ENCODE measurements around the gene IRGQ.

IRGQ gene

GRCh38 chr19:43641333-43641732 lies 45.4 kb upstream of the IRGQ start:
- Histone ChIP-seq H3K9me3 (ENCODE audit: control insufficient read depth, low read length) (no peaks in the 10 kb centered on the region), H2AK5ac (ENCODE audit: low read length, severe bottlenecking) (no peak overlapping the region), H3K4me2 (ENCODE audit: low read length, poor library complexity, severe bottlenecking) (no peak overlapping the region), H2BK15ac (ENCODE audit: low read depth, poor library complexity, severe bottlenecking) (no peak overlapping the region), H2BK12ac (ENCODE audit: low read length in 2 of 2) (no peak overlapping the region), H3K36me3 (ENCODE audit: control insufficient read depth in 1 of 2, insufficient read depth in 2 of 2, low read depth in 1 of 2, low read length in 2 of 2) (peaks cover 4 to 8% of the 10 kb centered on the region in 2 experiments), H3K23ac (ENCODE audit: low read length in 2 of 2) (no peak overlapping the region), H3K4ac (ENCODE audit: low read depth in 1 of 2, low read length in 2 of 2) (no peak overlapping the region), H4K91ac (ENCODE audit: low read length) (no peak overlapping the region), H3K27ac (ENCODE audit: low read length, poor library complexity, severe bottlenecking) (no peak overlapping the region), H3K79me1 (replicated peaks; ENCODE audit: low read length, poor library complexity, severe bottlenecking) (peaks cover 5% of the 10 kb centered on the region), H2BK5ac (ENCODE audit: low read depth, low read length, poor library complexity, severe bottlenecking) (no peak overlapping the region), H2BK120ac (ENCODE audit: low read depth, low read length) (no peak overlapping the region), H2AFZ (ENCODE audit: low read depth, low read length) (no peak overlapping the region), H3K27me3 (ENCODE audit: control insufficient read depth in 1 of 2, insufficient read depth in 1 of 2, low read length in 2 of 2) (peaks cover 0 to 36% of the 10 kb centered on the region in 2 experiments), H4K8ac (ENCODE audit: low read length) (no peak overlapping the region), H3K4me1 (ENCODE audit: control insufficient read depth, insufficient read depth, low read depth, low read length) (peaks cover 16% of the 10 kb centered on the region), H3K4me3 (ENCODE audit: insufficient read depth in 1 of 2, low read depth in 1 of 2, low read length in 2 of 2) (no peak overlapping the region), H3K18ac (ENCODE audit: low read depth in 1 of 2, low read length in 2 of 2) (no peak overlapping the region), H3K14ac (ENCODE audit: low read length in 2 of 2) (no peak overlapping the region), H3K9ac (ENCODE audit: low read length) (no peak overlapping the region)
- WGBS, result 56% methylated on average over 2 of the region's 2 CpGs
- DNase-seq, result no peak

GRCh38 chr19:43640424-43640757 lies 44.5 kb upstream of the IRGQ start:
- no peak overlapping the region for H3K4ac ChIP-seq (ENCODE audit: low read depth in 1 of 2, low read length in 2 of 2)
- no peak overlapping the region for H2AFZ ChIP-seq (ENCODE audit: low read depth, low read length)
- no peak overlapping the region for H3K9ac ChIP-seq (ENCODE audit: low read length)
- H3K9me3 ChIP-seq (ENCODE audit: control insufficient read depth, low read length), result no peaks in the 10 kb centered on the region
- H3K14ac ChIP-seq (ENCODE audit: low read length in 2 of 2), result peak overlapping the region in 1 of 2 experiments; percentile 68
- H3K4me1 ChIP-seq (ENCODE audit: control insufficient read depth, insufficient read depth, low read depth, low read length), result peaks cover 24% of the 10 kb centered on the region
- DNase-seq, result no peak
- peaks cover 10% of the 10 kb centered on the region for H3K79me1 ChIP-seq (replicated peaks; ENCODE audit: low read length, poor library complexity, severe bottlenecking)
- H4K91ac ChIP-seq (ENCODE audit: low read length), result no peak overlapping the region
- no peak overlapping the region for H2BK12ac ChIP-seq (ENCODE audit: low read length in 2 of 2)
- no peak overlapping the region for H3K27ac ChIP-seq (ENCODE audit: low read length, poor library complexity, severe bottlenecking)
- H3K27me3 ChIP-seq (ENCODE audit: control insufficient read depth in 1 of 2, insufficient read depth in 1 of 2, low read length in 2 of 2), result peaks cover 0 to 36% of the 10 kb centered on the region in 2 experiments
- peak overlapping the region; percentile 97 for H3K4me2 ChIP-seq (ENCODE audit: low read length, poor library complexity, severe bottlenecking)
- H3K36me3 ChIP-seq (ENCODE audit: control insufficient read depth in 1 of 2, insufficient read depth in 2 of 2, low read depth in 1 of 2, low read length in 2 of 2), result no peaks in the 10 kb centered on the region
- no peak overlapping the region for H3K18ac ChIP-seq (ENCODE audit: low read depth in 1 of 2, low read length in 2 of 2)
- H3K4me3 ChIP-seq (ENCODE audit: insufficient read depth in 1 of 2, low read depth in 1 of 2, low read length in 2 of 2), result peak overlapping the region; percentile 62 to 81
- no peak overlapping the region for H4K8ac ChIP-seq (ENCODE audit: low read length)
- no peak overlapping the region for H2BK120ac ChIP-seq (ENCODE audit: low read depth, low read length)
- H2AK5ac ChIP-seq (ENCODE audit: low read length, severe bottlenecking), result no peak overlapping the region
- H2BK5ac ChIP-seq (ENCODE audit: low read depth, low read length, poor library complexity, severe bottlenecking), result no peak overlapping the region
- peak overlapping the region in 1 of 2 experiments; percentile 9 for H3K23ac ChIP-seq (ENCODE audit: low read length in 2 of 2)
- WGBS, result 13% methylated on average over 5 of the region's 9 CpGs
- H2BK15ac ChIP-seq (ENCODE audit: low read depth, poor library complexity, severe bottlenecking), result no peak overlapping the region

- peaks cover 0 to 36% of the 10 kb centered on the region in 2 experiments for H3K27me3 ChIP-seq (ENCODE audit: control insufficient read depth in 1 of 2, insufficient read depth in 1 of 2, low read length in 2 of 2)
- peak within 1 kb of the TSS; percentile 62 to 81 for H3K4me3 ChIP-seq (ENCODE audit: insufficient read depth in 1 of 2, low read depth in 1 of 2, low read length in 2 of 2)
- H3K4me1 ChIP-seq (ENCODE audit: control insufficient read depth, insufficient read depth, low read depth, low read length), result peaks cover 30% of the 10 kb centered on the region
Observed at GRCh38 chr19:43639519-43640423, 43.8 kb upstream of the IRGQ start, which contains the start of gene CADM4. Gene CADM4 (minus strand): TSS chr19:43639850. CDS start chr19:43639790, 60 bp downstream.

GRCh38 chr19:43638995-43639518 lies 43.1 kb upstream of the IRGQ start:
- Histone ChIP-seq H3K36me3 (ENCODE audit: control insufficient read depth in 1 of 2, insufficient read depth in 2 of 2, low read depth in 1 of 2, low read length in 2 of 2) (no peaks in the 10 kb centered on the region), H2BK5ac (ENCODE audit: low read depth, low read length, poor library complexity, severe bottlenecking) (no peak overlapping the region), H3K79me1 (replicated peaks; ENCODE audit: low read length, poor library complexity, severe bottlenecking) (peaks cover 16% of the 10 kb centered on the region), H3K4me1 (ENCODE audit: control insufficient read depth, insufficient read depth, low read depth, low read length) (peaks cover 37% of the 10 kb centered on the region), H3K4ac (ENCODE audit: low read depth in 1 of 2, low read length in 2 of 2) (no peak overlapping the region), H2AFZ (ENCODE audit: low read depth, low read length) (no peak overlapping the region), H3K23ac (ENCODE audit: low read length in 2 of 2) (peak overlapping the region in 1 of 2 experiments; percentile 20), H3K27me3 (ENCODE audit: control insufficient read depth in 1 of 2, insufficient read depth in 1 of 2, low read length in 2 of 2) (peaks cover 0 to 36% of the 10 kb centered on the region in 2 experiments), H4K91ac (ENCODE audit: low read length) (no peak overlapping the region), H3K14ac (ENCODE audit: low read length in 2 of 2) (no peak overlapping the region), H3K18ac (ENCODE audit: low read depth in 1 of 2, low read length in 2 of 2) (no peak overlapping the region), H2BK15ac (ENCODE audit: low read depth, poor library complexity, severe bottlenecking) (no peak overlapping the region), H2BK12ac (ENCODE audit: low read length in 2 of 2) (no peak overlapping the region), H3K4me3 (ENCODE audit: insufficient read depth in 1 of 2, low read depth in 1 of 2, low read length in 2 of 2) (peak overlapping the region in 1 of 2 experiments; percentile 69), H3K9me3 (ENCODE audit: control insufficient read depth, low read length) (no peaks in the 10 kb centered on the region), H2AK5ac (ENCODE audit: low read length, severe bottlenecking) (no peak overlapping the region), H4K8ac (ENCODE audit: low read length) (peak overlapping the region; percentile 42), H2BK120ac (ENCODE audit: low read depth, low read length) (peak overlapping the region; percentile 50), H3K27ac (ENCODE audit: low read length, poor library complexity, severe bottlenecking) (no peak overlapping the region), H3K9ac (ENCODE audit: low read length) (no peak overlapping the region), H3K4me2 (ENCODE audit: low read length, poor library complexity, severe bottlenecking) (peak overlapping the region; percentile 81)
- WGBS, result 17% methylated on average over 9 of the region's 18 CpGs
- no peak for DNase-seq

More at GRCh38 chr19:43639519-43640423, 43.8 kb upstream of the IRGQ start, which contains the start of gene CADM4:
- peak within 1 kb of the TSS in 1 of 2 experiments; percentile 54 for H3K18ac ChIP-seq (ENCODE audit: low read depth in 1 of 2, low read length in 2 of 2)
- H2AK5ac ChIP-seq (ENCODE audit: low read length, severe bottlenecking), result no peak within 1 kb of the TSS
- H3K14ac ChIP-seq (ENCODE audit: low read length in 2 of 2), result peak within 1 kb of the TSS in 1 of 2 experiments; percentile 68
- peaks cover 13% of the 10 kb centered on the region for H3K79me1 ChIP-seq (replicated peaks; ENCODE audit: low read length, poor library complexity, severe bottlenecking)
- no peak within 1 kb of the TSS for H3K27ac ChIP-seq (ENCODE audit: low read length, poor library complexity, severe bottlenecking)
- no peaks in the 10 kb centered on the region for H3K9me3 ChIP-seq (ENCODE audit: control insufficient read depth, low read length)
- H2BK12ac ChIP-seq (ENCODE audit: low read length in 2 of 2), result no peak within 1 kb of the TSS
- DNase-seq, result no peak
- peak within 1 kb of the TSS; percentile 83 for H2AFZ ChIP-seq (ENCODE audit: low read depth, low read length)
- peak within 1 kb of the TSS; percentile 5 for H4K91ac ChIP-seq (ENCODE audit: low read length)
- H2BK120ac ChIP-seq (ENCODE audit: low read depth, low read length), result peak within 1 kb of the TSS; percentile 50
- WGBS, result 2% methylated on average over 51 of the region's 110 CpGs
- no peak within 1 kb of the TSS for H3K9ac ChIP-seq (ENCODE audit: low read length)
- peak within 1 kb of the TSS; percentile 42 for H4K8ac ChIP-seq (ENCODE audit: low read length)
- no peak within 1 kb of the TSS for H3K4ac ChIP-seq (ENCODE audit: low read depth in 1 of 2, low read length in 2 of 2)
- no peak within 1 kb of the TSS for H2BK5ac ChIP-seq (ENCODE audit: low read depth, low read length, poor library complexity, severe bottlenecking)
- H3K23ac ChIP-seq (ENCODE audit: low read length in 2 of 2), result peak within 1 kb of the TSS in 1 of 2 experiments; percentile 20
- H3K4me2 ChIP-seq (ENCODE audit: low read length, poor library complexity, severe bottlenecking), result peak within 1 kb of the TSS; percentile 97
- H3K36me3 ChIP-seq (ENCODE audit: control insufficient read depth in 1 of 2, insufficient read depth in 2 of 2, low read depth in 1 of 2, low read length in 2 of 2), result no peaks in the 10 kb centered on the region
- H2BK15ac ChIP-seq (ENCODE audit: low read depth, poor library complexity, severe bottlenecking), result no peak within 1 kb of the TSS

All from mesenchymal stem cell (in vitro differentiated cells and primary cell).